Activated CD8-positive, alpha-beta memory T cell treated with anti-CD3 and anti-CD28 coated beads for 48 hours (primary cell): ENCODE results near the gene ARL8B.
"Not testable (repeated sequence)": the region's sequence is repeated elsewhere in the genome, so short reads cannot be mapped to it uniquely, and the experiment has no call there.

Experiments
- DNase-seq, 3 experiments: peaks; one replicate each; pipeline ENCODE4 v3.0.0-alpha.2; 2020; ENCODE audit warnings: low read depth in 2 of 3, low spot score in 2 of 3

Gene ARL8B

GRCh38 chr3:5110337-5110736, 11.8 kb upstream of the ARL8B start:
- no peak for DNase-seq

- DNase-seq = no peak
Measured at GRCh38 chr3:5112043-5112442, 10.0 kb upstream of the ARL8B start.

GRCh38 chr3:5113726-5114125, 8.4 kb upstream of the ARL8B start:
- DNase-seq = not testable (repeated sequence)

- no peak for DNase-seq
Measured at GRCh38 chr3:5115506-5116162, 6.5 kb upstream of the ARL8B start.

- no peak for DNase-seq
Measured at GRCh38 chr3:5116538-5116937, 5.6 kb upstream of the ARL8B start.

- no peak for DNase-seq
Measured at GRCh38 chr3:5120446-5120845, 1.6 kb upstream of the ARL8B start.

DNA sequence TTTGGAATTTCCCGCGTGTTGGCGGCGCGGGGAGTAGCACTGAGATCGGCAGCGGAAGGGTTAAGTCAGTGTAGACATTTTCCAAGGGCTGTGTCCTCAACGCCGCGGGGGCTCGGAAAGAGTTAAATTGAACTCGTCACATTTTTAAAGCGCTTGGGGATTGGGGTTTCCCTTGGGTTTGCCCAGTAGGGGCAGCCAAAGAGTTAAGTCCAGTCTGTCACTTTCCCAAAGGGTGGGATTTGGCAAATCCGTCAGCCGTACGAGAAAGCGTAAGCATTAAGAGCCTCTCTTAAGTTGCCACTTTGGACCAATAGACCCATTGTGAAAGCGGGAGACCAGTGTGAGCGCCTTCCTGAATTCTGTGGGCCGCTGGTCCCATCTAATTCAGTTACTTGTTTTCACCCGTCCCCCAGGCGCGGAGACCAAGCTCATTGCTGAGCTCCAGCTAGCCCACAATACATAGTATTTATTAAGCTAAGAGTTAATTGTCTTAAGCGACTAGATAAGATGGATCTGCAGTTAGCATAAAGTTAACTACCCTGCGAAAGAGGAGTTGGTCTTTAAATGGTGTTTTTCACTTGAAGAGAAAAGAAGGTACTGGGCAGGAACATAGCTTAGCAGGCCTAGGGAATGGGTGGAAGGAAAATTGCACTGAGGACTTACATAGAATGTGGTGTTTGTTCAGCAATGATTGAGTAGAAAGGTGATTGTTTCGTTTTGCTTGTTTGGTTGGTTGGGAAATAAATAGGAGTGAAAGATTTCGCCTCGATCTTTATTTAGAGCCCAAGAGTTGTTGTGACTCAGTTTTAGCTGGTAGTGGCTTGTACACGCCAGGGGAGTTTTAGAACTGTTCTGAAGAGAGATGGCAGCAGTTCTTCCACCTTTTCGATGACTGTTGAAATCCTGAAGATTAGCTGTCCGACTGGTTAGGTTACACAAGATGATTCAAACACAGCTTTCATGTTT, 932 bp downstream of the ARL8B start:
- peak in 2 of 3 experiments; percentile 13 to 18 for DNase-seq

- DNase-seq = no peak
Measured at GRCh38 chr3:5123937-5124336, 1.8 kb downstream of the ARL8B start.

GRCh38 chr3:5126586-5126985, 4.5 kb downstream of the ARL8B start:
- DNase-seq = no peak

DNA sequence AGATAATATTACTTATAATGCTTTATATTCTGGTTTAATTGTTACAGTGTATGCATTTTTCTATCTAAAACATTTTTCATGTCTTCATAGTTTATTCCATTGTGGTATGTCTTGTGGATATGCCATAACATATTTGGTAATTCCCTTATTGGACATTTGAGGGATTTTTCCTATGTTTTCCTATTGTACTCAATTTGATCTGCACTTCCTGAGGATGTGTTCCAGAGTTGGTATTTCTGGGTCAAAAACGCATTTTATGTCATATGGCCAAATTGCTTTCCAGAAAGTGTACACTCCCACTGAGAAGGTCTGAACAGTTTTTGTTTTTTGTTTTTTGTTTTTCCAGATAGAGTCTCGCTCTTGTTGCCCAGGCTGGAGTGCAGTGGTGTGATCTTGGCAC, 6.8 kb downstream of the ARL8B start:
- DNase-seq = no peak

- DNase-seq = no peak
Measured at GRCh38 chr3:5133239-5134018, 11.3 kb downstream of the ARL8B start.

DNA sequence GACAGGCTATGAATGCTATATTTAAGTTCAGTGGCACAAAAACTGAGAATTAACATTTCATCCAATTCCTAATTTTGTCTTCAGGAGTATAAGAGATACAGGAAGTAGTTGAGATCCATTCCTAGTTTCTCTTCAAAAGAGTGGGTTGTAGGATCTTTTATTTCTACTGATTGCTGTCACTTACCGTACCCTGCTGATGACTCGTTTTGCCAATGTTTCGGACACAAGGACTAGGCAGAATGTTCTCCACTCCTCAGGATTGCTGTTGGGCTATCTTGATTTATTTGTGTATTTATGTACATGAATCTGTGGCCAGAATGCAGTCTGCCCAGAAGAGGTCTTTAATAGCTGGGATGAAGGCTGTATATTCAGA, 11.9 kb downstream of the ARL8B start:
- DNase-seq = no peak

- DNase-seq = no peak
Measured at GRCh38 chr3:5134499-5134898, 12.4 kb downstream of the ARL8B start.

DNA sequence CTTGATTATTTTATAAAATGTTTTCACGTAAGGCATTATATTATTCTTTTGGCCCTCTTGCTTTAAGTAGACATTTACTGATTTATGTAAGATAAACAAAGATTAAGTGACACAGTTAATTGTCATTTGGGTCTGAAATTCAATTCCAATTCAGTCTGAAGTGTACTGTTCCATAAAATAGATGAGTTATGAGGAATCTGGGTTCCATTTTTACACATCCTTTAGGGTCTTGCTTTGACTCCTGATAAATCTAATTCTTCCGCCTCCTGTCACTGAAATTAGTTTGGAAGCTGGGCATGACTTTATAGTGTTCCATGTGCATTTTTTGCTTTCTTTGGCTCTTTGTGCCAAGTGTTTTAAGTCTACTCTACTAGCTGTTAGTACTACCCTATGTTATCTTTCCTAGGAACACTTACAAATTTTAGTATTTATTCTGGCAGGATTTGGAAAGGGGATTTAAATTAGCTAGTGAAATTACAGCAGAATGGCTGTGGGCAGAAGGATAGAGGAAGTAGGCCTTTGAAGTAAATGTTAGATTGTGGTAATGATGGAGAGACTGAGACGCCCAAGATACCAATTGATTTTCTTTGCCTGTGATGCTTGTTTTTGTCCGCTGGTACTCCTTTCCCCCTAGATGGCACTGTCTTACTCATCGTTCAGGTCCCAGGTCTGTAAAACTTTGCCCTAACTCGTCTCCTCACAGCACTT, 14.3 kb downstream of the ARL8B start:
- DNase-seq = no peak

GRCh38 chr3:5136919-5137429, 14.9 kb downstream of the ARL8B start:
- no peak for DNase-seq

- DNase-seq = no peak
Measured at GRCh38 chr3:5138214-5138981, 16.3 kb downstream of the ARL8B start.

- no peak for DNase-seq
Measured at GRCh38 chr3:5140230-5140621, 18.1 kb downstream of the ARL8B start.

GRCh38 chr3:5140839-5141238, 18.7 kb downstream of the ARL8B start:
- DNase-seq = no peak

DNA sequence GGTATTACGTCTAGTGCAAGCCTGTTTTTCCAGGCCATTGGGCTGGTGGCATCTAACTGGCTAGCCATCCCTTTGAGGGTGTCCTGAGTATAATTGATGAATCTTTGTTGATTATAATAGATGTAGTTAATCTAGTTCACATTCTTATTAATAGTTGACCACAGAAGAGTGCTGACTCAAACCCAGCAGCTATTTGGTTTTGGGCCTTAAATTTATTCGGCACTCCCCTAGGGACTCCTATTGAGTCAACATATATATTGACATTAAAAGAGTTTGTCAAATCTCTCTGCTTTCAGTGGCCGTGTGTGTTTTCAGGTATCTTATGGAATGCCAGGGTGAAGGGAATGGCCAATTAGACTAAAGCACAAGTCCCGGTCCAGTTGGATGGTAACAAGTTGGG, 19.7 kb downstream of the ARL8B start:
- DNase-seq = no peak

DNA sequence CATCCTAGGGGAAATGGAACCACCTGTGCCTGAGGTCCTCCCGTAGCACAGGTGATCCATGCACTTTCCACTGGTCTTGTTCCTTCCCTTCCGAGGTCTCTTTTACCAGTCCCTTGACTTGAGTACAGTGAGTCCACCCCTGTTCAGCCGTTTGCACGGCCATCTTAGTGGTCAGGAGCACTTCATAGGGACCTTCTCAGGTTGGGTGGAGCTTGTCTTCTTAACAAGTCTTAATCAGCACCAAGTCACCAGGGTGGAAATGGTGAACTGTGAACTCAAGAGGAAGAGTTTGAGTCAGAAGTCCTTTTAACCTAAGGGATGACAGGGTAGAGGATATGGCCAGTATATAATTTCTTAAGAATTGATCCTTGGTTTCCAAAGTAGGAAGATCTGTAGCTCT, 21.4 kb downstream of the ARL8B start:
- DNase-seq = no peak
